Measurements from ENCODE around the gene SLC24A1.
A peak's percentile ranks its signal among the peaks of the same experiment; 100 is the strongest.

The SLC24A1 gene

GRCh38 chr15:65583701-65584100, 38.0 kb upstream of the SLC24A1 start:
- TF ChIP-seq CTCF (IDR thresholded peaks at IDR 0.05): no peak

GRCh38 chr15:65584241-65584640, 37.5 kb upstream of the SLC24A1 start:
- no peak for TF ChIP-seq CTCF (IDR thresholded peaks at IDR 0.05)

GRCh38 chr15:65587094-65587493, 34.6 kb upstream of the SLC24A1 start:
- TF ChIP-seq CTCF (IDR thresholded peaks at IDR 0.05): no peak

GRCh38 chr15:65595960-65596359, 25.8 kb upstream of the SLC24A1 start:
- peak; percentile 55 for TF ChIP-seq CTCF (IDR thresholded peaks at IDR 0.05)

GRCh38 chr15:65598468-65598867, 23.3 kb upstream of the SLC24A1 start:
- no peak for TF ChIP-seq CTCF (IDR thresholded peaks at IDR 0.05)

- no peak for TF ChIP-seq CTCF (IDR thresholded peaks at IDR 0.05)
Measured at GRCh38 chr15:65599677-65600076, 22.1 kb upstream of the SLC24A1 start.

GRCh38 chr15:65603134-65603533, 18.6 kb upstream of the SLC24A1 start:
- TF ChIP-seq CTCF (IDR thresholded peaks at IDR 0.05): no peak

- TF ChIP-seq CTCF (IDR thresholded peaks at IDR 0.05): no peak
Measured at GRCh38 chr15:65603559-65603958, 18.2 kb upstream of the SLC24A1 start.

Measured in LNCAP (cell line).